Measurements from ENCODE around the gene RALGAPA2.

Gene RALGAPA2

DNA sequence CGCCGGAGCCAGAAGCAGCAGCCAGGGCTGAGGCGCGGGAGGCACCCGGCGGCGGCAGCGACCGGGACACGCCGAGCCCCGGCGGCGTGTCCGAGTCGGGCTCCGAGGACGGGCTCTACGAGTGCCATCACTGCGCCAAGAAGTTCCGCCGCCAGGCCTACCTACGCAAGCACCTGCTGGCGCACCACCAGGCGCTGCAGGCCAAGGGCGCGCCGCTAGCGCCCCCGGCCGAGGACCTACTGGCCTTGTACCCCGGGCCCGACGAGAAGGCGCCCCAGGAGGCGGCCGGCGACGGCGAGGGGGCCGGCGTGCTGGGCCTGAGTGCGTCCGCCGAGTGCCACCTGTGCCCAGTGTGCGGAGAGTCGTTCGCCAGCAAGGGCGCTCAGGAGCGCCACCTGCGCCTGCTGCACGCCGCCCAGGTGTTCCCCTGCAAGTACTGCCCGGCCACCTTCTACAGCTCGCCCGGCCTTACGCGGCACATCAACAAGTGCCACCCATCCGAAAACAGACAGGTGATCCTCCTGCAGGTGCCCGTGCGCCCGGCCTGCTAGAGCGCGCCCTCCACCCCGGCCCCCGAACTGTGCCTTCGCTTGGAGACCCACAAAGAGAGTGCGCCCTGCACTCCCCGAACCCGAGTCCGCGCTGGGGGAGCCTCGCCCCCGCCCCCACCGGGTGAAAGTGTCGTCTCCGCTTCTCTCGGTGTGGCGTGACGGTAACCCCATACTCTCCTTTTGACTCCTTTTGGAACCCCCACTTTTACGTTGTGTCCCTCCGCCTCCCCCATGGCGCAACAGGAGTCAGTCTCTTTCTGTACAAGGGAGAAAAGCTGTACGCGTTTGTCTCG is 343.0 kb downstream of the RALGAPA2 start:
- H3K4me3 Mint-ChIP-seq, result peak overlapping the region; percentile 62
- no peaks in the 10 kb centered on the region for H3K36me3 Mint-ChIP-seq
- H3K9me3 Mint-ChIP-seq, result no peaks in the 10 kb centered on the region
- peak; percentile 48 for ATAC-seq
- H3K27me3 Mint-ChIP-seq, result peaks cover 78% of the 10 kb centered on the region
- peaks cover 13% of the 10 kb centered on the region for H3K4me1 Mint-ChIP-seq
- no peak overlapping the region for H3K27ac Mint-ChIP-seq

DNA sequence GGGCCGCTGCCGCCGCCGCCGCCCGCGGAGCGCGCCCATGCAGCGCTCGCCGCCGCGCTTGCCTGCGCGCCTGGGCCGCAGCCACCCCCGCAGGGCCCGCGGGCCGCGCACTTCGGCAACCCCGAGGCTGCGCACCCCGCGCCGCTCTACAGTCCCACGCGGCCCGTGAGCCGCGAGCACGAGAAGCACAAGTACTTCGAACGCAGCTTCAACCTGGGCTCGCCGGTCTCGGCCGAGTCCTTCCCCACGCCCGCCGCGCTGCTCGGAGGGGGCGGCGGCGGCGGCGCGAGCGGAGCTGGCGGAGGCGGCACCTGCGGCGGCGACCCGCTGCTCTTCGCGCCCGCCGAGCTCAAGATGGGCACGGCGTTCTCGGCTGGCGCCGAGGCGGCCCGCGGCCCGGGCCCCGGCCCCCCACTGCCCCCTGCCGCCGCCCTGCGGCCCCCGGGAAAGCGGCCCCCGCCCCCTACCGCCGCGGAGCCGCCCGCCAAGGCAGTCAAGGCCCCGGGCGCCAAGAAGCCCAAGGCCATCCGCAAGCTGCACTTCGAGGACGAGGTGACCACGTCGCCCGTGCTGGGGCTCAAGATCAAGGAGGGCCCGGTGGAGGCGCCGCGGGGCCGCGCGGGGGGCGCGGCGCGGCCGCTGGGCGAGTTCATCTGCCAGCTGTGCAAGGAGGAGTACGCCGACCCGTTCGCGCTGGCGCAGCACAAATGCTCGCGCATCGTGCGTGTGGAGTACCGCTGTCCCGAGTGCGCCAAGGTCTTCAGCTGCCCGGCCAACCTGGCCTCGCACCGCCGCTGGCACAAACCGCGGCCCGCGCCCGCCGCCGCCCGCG is 343.8 kb downstream of the RALGAPA2 start:
- H3K27me3 Mint-ChIP-seq, result peaks cover 80% of the 10 kb centered on the region
- H3K4me1 Mint-ChIP-seq, result peaks cover 19% of the 10 kb centered on the region
- no peaks in the 10 kb centered on the region for H3K9me3 Mint-ChIP-seq
- ATAC-seq, result peak; percentile 29
- peak overlapping the region; percentile 59 for H3K4me3 Mint-ChIP-seq
- H3K36me3 Mint-ChIP-seq, result no peaks in the 10 kb centered on the region
- H3K27ac Mint-ChIP-seq, result no peak overlapping the region

DNA sequence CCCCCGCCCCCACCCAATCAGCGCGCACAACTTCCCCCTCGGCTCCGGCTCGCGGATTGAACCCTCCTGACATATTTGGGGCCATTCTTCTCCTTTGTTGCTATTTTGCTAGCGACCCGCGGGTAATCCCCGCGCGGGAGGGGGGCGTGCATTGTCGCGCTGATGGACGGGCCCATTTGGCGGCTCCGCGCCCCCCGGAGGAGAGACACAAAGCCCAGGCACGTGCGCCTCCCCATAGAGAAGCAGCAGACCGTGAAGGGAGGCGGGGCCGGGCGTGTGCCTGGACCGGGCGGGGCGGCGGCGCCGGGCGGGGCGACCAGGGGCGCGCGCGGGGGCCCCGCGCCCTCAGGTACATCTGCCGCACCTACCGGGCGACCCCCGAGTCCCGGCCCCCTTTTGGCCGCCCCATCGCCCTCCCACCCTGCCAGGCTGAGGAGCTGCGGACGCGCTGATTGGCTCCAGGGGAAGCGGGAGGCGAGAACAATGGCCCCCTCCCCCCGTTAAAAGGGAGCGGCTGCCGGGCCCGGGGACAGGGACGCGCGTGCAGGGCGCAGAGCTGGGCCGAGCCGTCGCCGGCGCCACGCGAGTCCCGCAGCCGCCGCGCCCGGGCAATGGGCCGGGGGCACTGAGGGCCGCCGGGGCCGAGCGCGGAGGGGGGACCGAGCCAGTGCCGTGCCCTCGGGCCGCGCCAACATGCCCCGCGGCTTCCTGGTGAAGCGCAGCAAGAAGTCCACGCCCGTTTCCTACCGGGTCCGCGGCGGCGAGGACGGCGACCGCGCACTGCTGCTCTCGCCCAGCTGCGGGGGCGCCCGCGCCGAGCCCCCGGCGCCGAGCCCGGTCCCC is 344.6 kb downstream of the RALGAPA2 start, which contains the start of gene INSM1:
INSM1 (plus strand) TSS at position 530 of the 843 bp plus-strand sequence; CDS start at position 694, 164 bp downstream.
- no peaks in the 10 kb centered on the region for H3K36me3 Mint-ChIP-seq
- H3K9me3 Mint-ChIP-seq, result no peaks in the 10 kb centered on the region
- H3K27me3 Mint-ChIP-seq, result peaks cover 80% of the 10 kb centered on the region
- peaks cover 27% of the 10 kb centered on the region for H3K4me1 Mint-ChIP-seq
- peak; percentile 38 for ATAC-seq
- H3K27ac Mint-ChIP-seq, result peak within 1 kb of the TSS; percentile 58
- peak within 1 kb of the TSS; percentile 80 for H3K4me3 Mint-ChIP-seq

DNA sequence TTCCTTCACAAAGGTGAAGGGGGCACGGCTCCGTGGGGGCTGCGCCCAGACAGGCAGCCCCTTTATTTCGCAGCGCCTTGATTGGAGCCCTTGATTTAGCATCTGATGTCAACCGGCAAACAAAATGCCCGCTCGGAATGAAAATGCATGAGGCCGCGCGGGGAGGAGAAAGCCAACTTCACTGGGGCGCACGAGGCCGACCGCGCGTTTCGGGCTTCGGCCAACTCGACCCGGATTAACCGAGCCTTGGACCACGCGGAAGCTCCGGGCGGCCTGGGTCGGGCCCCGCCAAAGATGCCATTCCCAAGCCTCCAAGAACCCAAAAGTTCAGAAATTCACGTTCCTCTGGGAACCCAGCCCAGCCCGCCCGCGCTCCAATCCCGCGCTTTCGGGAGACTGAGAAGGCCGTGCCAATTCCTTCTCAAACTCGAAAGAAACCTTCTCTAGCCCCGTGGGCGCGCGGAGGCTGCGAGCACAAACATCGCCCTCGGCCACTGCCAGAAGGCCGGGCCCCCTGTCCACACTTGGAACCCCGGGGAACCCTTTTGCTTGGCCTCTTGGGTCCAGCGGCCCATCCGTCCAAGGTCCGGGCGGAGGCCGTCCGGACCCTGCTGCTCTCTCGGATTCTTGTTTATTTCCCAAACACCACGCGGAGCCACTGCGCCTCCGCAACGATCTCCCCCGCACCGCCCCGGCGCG is 345.4 kb downstream of the RALGAPA2 start:
- no peaks in the 10 kb centered on the region for H3K9me3 Mint-ChIP-seq
- H3K4me1 Mint-ChIP-seq, result peaks cover 33% of the 10 kb centered on the region
- H3K36me3 Mint-ChIP-seq, result no peaks in the 10 kb centered on the region
- no peak for ATAC-seq
- H3K4me3 Mint-ChIP-seq, result no peak overlapping the region
- H3K27ac Mint-ChIP-seq, result peak overlapping the region; percentile 58
- H3K27me3 Mint-ChIP-seq, result peaks cover 80% of the 10 kb centered on the region

DNA sequence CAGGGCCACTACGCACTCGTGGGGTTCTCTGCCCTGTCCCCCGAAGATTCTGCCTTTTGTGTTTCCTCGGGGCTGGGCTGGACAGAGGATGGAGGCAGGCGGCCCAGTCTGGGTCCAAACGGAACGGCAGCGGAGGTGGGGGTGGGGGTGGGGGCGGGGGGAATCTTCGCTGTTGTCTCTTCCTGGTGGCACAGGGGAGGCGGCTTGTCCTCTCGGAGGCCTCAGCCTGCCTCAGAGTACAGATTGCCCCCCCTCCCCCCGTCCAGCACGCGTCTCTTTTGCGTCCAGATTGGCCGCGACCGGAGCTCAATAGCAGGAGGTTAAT is 345.9 kb downstream of the RALGAPA2 start:
- peaks cover 80% of the 10 kb centered on the region for H3K27me3 Mint-ChIP-seq
- peaks cover 33% of the 10 kb centered on the region for H3K4me1 Mint-ChIP-seq
- no peaks in the 10 kb centered on the region for H3K36me3 Mint-ChIP-seq
- no peak overlapping the region for H3K27ac Mint-ChIP-seq
- no peak for ATAC-seq
- H3K9me3 Mint-ChIP-seq, result no peaks in the 10 kb centered on the region
- peak overlapping the region; percentile 42 for H3K4me3 Mint-ChIP-seq

DNA sequence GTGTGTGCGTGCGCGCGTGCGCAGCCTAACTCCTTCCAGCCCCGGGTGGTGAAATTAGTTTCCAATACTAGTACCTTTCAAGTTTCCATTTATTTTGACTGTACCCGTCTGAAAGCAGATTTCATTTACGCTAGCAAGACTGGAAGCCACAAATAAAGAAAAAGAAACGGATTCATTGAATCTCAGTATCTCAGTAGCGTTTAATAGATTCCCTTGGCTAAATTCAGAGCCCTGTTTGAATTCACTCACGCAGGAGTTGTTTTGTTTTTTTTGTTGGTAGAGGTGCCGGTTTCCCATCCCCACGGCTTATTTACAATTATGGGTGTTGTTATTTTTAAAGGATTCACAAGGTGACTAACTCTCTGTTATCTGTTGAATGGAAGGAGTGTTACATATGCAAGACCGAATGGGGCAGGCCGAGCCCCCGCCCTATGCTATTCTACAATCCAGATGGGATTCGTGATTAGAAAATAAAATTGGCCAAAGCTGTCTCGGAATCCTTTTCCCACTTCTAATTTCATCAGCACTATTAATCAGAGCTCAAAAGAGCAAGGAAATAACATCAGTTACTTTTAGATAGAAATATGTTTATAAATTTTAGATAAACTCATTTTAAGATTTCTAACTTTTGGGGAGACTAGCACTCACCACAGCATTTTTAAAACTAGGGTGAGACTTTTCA is 346.8 kb downstream of the RALGAPA2 start:
- H3K9me3 Mint-ChIP-seq, result no peaks in the 10 kb centered on the region
- H3K4me1 Mint-ChIP-seq, result peaks cover 37% of the 10 kb centered on the region
- H3K27ac Mint-ChIP-seq, result no peak overlapping the region
- H3K4me3 Mint-ChIP-seq, result no peak overlapping the region
- H3K27me3 Mint-ChIP-seq, result peaks cover 80% of the 10 kb centered on the region
- ATAC-seq, result no peak
- H3K36me3 Mint-ChIP-seq, result no peaks in the 10 kb centered on the region

DNA sequence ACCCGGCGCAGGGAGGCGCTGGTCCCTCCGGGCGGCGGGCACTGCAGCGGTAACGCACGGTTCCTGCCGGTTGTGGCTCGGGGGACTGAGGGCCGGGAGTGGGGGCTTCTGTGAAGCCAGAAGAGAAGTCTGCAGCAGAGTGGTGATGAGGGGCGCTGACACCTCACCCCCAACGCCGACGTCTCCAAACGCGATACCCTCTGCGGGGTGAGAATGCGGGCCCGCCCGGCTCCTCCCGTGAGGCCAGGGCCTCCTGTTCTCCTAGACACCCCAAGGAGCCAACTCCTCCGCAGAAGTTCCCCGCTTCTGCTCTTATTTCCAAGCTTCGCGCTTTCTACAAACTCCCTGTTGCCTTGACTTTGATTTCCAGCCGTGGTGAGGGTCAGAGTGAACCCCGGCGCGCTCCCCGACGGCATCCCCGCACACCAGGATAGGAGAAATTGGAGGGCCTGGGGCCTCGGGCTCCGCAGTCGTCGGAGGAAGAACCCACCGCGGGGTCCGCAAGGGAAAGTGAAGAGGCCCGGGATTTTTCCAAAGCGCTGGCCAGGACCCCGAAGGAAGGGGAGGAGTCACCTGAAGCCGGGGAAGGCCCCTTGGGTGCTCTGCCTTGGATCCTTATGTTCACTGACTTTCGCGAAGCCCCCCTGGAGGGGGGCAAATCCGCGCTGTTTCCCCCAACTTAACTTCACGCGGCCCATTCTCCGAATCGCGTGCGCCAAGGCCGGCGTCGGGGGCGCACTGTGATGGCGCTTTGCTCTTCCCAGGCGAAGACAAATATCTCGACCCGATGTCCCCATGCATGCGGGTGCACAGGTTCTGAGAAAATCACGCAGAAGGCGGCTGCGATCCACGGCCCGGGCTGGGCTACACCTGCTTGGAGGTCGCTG is 347.6 kb downstream of the RALGAPA2 start:
- no peak for ATAC-seq
- Mint-ChIP-seq H3K36me3 (no peaks in the 10 kb centered on the region), H3K4me1 (peaks cover 39% of the 10 kb centered on the region), H3K9me3 (no peaks in the 10 kb centered on the region), H3K4me3 (no peak overlapping the region), H3K27me3 (peaks cover 81% of the 10 kb centered on the region), H3K27ac (no peak overlapping the region)

DNA sequence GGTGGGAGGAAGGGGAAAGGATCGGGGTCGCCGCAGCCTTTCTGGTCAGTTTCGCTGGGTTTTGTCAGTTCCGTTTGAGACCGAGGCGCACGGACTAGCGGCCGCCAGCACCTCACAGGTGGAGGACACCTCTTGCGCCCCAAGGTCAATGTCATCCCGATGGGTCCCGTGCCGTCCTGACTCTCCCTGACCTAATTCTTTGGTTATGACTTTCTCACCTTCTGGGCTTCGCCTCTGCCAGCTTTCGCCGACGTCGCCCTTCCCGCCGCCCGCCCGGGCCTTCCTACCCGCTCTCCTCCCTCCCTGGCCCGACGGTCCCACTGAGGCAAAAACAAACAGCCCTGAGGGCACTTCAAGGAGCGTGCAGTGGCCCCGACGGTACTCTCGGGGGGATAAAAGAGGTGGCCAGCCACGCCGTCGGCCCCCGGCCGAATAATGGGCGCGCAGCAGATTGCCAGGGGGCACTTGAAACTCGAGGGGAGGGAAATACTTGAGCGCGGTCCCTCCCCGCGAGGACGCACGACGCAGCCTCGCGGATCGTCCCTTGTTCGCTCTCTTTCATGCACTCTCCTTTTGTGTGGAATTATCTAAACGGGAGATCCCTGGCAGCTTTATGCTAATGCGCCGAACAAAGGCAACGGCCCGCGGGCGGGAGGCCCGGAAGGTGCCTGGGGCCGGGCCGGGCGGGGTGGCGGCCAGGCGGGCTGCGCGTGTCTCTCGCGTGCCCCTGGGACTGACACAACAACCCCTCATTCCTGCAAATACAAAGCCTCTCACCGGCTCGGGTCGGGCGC is 348.4 kb downstream of the RALGAPA2 start:
- Mint-ChIP-seq H3K27ac (peak overlapping the region; percentile 79), H3K9me3 (no peaks in the 10 kb centered on the region), H3K27me3 (peaks cover 77% of the 10 kb centered on the region), H3K36me3 (no peaks in the 10 kb centered on the region), H3K4me3 (peak overlapping the region; percentile 68), H3K4me1 (peaks cover 41% of the 10 kb centered on the region)
- no peak for ATAC-seq

DNA sequence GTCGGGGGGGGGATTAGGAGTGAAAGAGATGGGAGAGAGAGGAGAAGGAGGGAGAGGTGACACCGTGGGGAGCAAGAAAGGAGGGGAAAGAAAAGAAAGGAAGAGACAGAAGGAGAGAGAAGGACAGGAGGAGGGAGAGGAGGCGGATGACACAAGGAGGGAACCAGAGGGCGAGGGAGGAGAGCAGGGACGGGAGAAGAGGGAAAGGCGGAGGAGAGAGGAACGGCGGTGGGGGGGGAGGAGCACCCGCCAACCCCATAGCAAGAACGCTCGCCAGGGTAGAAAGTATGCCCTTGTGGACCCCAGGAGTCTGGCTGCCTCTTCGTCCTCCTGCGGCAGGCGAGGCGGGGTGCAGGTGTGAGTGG is 349.0 kb downstream of the RALGAPA2 start:
- peaks cover 41% of the 10 kb centered on the region for H3K4me1 Mint-ChIP-seq
- peak overlapping the region; percentile 79 for H3K27ac Mint-ChIP-seq
- no peaks in the 10 kb centered on the region for H3K36me3 Mint-ChIP-seq
- peaks cover 77% of the 10 kb centered on the region for H3K27me3 Mint-ChIP-seq
- H3K4me3 Mint-ChIP-seq, result peak overlapping the region; percentile 68
- H3K9me3 Mint-ChIP-seq, result no peaks in the 10 kb centered on the region
- no peak for ATAC-seq

DNA sequence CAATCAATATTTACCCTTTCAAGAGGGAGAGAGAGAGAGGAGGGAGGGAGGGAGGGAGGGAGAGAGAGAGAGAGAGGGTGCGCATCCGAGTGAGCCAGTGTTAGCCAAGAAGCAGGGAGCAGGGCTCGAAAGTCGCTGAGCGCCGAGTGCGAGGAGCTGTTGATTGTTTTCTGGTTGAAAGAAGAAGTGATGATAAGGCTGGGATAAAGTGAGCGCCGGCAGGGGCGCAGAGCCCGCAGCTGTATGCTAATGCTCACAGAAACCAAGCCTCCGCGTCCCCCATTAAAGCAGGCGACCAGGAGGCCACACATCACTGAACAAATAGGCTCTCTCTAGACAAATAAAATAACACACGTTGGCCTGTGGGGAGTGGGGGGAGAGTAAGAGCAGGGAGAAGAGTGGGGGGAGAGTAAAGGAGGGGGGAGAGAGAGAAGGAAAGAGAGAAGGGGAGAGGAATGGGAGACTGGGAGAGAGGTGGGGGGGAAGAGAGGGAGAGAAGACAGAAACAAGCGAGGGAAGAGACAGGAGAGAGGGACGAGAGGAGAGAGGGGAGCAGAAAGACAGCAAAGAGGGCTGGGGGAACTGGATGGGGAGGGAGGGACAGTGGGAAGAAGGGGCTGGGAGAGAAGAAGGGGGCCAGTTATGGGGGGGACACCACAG is 349.5 kb downstream of the RALGAPA2 start:
- Mint-ChIP-seq H3K4me3 (peak overlapping the region; percentile 68), H3K27me3 (peaks cover 76% of the 10 kb centered on the region), H3K36me3 (no peaks in the 10 kb centered on the region), H3K9me3 (no peaks in the 10 kb centered on the region), H3K27ac (peak overlapping the region; percentile 79), H3K4me1 (peaks cover 41% of the 10 kb centered on the region)
- no peak for ATAC-seq

DNA sequence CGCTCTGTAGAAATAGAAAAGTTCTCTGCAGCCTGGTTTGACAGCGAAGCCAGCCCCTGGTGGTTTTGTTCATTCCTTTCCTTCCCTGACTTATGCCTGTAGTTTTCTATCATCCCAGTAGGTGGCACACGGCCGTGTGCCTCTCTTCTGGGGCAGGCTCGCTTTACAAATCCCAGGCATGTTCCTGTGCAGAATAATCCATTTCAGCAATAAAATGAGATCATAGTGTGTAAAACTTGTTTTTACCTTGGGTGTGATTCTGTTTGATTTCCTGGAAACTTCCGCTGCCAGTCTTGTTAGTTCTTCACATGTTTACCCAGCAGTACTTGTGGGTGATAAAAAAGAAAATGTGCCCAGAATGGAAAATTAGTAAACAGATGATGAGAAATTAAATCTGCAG is 352.0 kb downstream of the RALGAPA2 start:
- Mint-ChIP-seq H3K27ac (no peak overlapping the region), H3K4me1 (peaks cover 35% of the 10 kb centered on the region), H3K36me3 (no peaks in the 10 kb centered on the region), H3K4me3 (no peak overlapping the region), H3K9me3 (no peaks in the 10 kb centered on the region), H3K27me3 (peaks cover 55% of the 10 kb centered on the region)
- ATAC-seq, result peak; percentile 71

DNA sequence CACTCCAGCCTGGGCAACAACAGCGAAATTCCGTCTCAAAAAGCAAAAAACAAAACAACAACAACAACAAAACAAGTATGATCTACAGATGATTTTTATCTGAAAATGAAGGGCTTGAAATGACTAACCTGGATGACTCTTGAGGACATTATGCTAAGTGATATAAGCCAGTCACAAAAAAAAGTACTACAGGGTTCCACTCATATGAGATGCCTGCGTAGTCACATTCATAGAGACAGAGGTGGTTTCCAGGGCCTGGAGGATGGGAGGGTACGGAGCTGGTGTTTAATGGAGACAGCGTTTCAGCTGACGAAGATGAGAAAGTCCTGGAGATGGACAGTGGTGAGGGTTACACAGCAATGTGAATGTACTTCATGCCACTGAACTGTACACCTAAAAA is 352.8 kb downstream of the RALGAPA2 start:
- Mint-ChIP-seq H3K27ac (no peak overlapping the region), H3K36me3 (no peaks in the 10 kb centered on the region), H3K4me3 (no peak overlapping the region), H3K27me3 (peaks cover 51% of the 10 kb centered on the region), H3K9me3 (peaks cover 4% of the 10 kb centered on the region), H3K4me1 (peaks cover 35% of the 10 kb centered on the region)
- no peak for ATAC-seq
